ENCODE measurements around the gene SYT9. TPM values are rescaled to one million over a fixed set of nuclear protein-coding genes. Genes with fewer than 3 reads are reported as not detected.

The SYT9 gene
- total and polyA plus RNA-seq, 2 of the 8 experiments (the other 6 are each of a cell fraction or from before 2014, with no cell fraction given): 1.5 to 2.9 TPM

GRCh38 chr11:7222619-7223018 lies 29.1 kb upstream of the SYT9 start:
- H3K56ac ChIP-seq (replicated peaks; ENCODE audit: insufficient read length, low read depth, low read length): no peak overlapping the region
- H3K4ac ChIP-seq (replicated peaks; ENCODE audit: insufficient read length, low read depth, low read length): no peak overlapping the region
- no peaks in the 10 kb centered on the region for H3K79me2 ChIP-seq (ENCODE audit: control insufficient read depth in 1 of 2, insufficient read depth in 2 of 2, low read length in 2 of 2)
- H2BK20ac ChIP-seq (ENCODE audit: low read length): no peak overlapping the region
- H3K23me2 ChIP-seq (ENCODE audit: low read depth, low read length): no peaks in the 10 kb centered on the region
- H2BK5ac ChIP-seq (ENCODE audit: low read depth, low read length): no peak overlapping the region
- H3K4me1 ChIP-seq (replicated peaks in 1 of 4; ENCODE audit: control insufficient read depth in 3 of 4, insufficient read depth in 4 of 4, low read length in 3 of 4): no peaks in the 10 kb centered on the region
- DNase-seq (ENCODE audit: low read depth in 1 of 2, low spot score in 2 of 2) (no peak), FAIRE-seq (no peak)
- no peak overlapping the region for H3K18ac ChIP-seq (ENCODE audit: extremely low read depth, low read length)
- no peak for TF ChIP-seq SP4 (IDR thresholded peaks at IDR 0.05; ENCODE audit: low read length)
- TF ChIP-seq, protein P1, sequence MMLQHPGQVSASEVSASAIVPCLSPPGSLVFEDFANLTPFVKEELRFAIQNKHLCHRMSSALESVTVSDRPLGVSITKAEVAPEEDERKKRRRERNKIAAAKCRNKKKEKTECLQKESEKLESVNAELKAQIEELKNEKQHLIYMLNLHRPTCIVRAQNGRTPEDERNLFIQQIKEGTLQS (IDR thresholded peaks at IDR 0.05; ENCODE audit: insufficient read depth, low read depth, low read length): no peak
- no peak for TF ChIP-seq CTBP2 (IDR thresholded peaks at IDR 0.05; ENCODE audit: borderline replicate concordance, insufficient read depth, insufficient read length, low read length)
- TF ChIP-seq, protein P2, sequence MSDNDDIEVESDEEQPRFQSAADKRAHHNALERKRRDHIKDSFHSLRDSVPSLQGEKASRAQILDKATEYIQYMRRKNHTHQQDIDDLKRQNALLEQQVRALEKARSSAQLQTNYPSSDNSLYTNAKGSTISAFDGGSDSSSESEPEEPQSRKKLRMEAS (IDR thresholded peaks at IDR 0.05): no peak
- no peak for TF ChIP-seq TAF1 (IDR thresholded peaks at IDR 0.05; ENCODE audit: low read depth, low read length)
- TF ChIP-seq RNF2 (IDR thresholded peaks at IDR 0.05; ENCODE audit: borderline replicate concordance, low read depth, low read length, missing control alignments, poor library complexity, severe bottlenecking): no peak
- TF ChIP-seq POLR2AphosphoS5 (IDR thresholded peaks at IDR 0.05; ENCODE audit: low read depth, low read length): no peak
- TF ChIP-seq, protein P3, sequence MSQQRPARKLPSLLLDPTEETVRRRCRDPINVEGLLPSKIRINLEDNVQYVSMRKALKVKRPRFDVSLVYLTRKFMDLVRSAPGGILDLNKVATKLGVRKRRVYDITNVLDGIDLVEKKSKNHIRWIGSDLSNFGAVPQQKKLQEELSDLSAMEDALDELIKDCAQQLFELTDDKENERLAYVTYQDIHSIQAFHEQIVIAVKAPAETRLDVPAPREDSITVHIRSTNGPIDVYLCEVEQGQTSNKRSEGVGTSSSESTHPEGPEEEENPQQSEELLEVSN (IDR thresholded peaks at IDR 0.05): no peak
- H2BK15ac ChIP-seq (ENCODE audit: low read length): no peak overlapping the region
- no peak overlapping the region for H2AFZ ChIP-seq (ENCODE audit: low read length)
- H3K36me3 ChIP-seq (ENCODE audit: control insufficient read depth in 2 of 4, insufficient read depth in 4 of 4, low read length in 3 of 4): no peaks in the 10 kb centered on the region
- H4K91ac ChIP-seq (replicated peaks; ENCODE audit: insufficient read length, low read length): no peak overlapping the region
- POLR2A ChIA-PET (ENCODE audit: partially characterized antibody): no interaction called here
- no peak overlapping the region for H2AK5ac ChIP-seq (ENCODE audit: low read depth, low read length)
- no peak overlapping the region for H3K14ac ChIP-seq (ENCODE audit: insufficient read length)
- CTCF ChIA-PET (ENCODE audit: partially characterized antibody): interaction anchor here (0.6 to 1.5 kb wide), 3 partner anchors 13 to 278 kb away, joined by 3 to 4 read pairs (median 3); no protein-coding TSS in a partner anchor
- no peaks in the 10 kb centered on the region for H3K79me1 ChIP-seq (ENCODE audit: low read depth, low read length)
- H3K4me3 ChIP-seq (ENCODE audit: extremely low read depth in 1 of 4, insufficient read depth in 2 of 4, low read depth in 3 of 4, low read length in 4 of 4): no peak overlapping the region
- H4K8ac ChIP-seq (ENCODE audit: extremely low read depth, insufficient read depth, low read length): no peak overlapping the region
- no peak overlapping the region for H3K27ac ChIP-seq (ENCODE audit: low read depth, low read length)
- no peak overlapping the region for H3K23ac ChIP-seq (ENCODE audit: insufficient read length)
- 86% methylated on average over 4 of the region's 4 CpGs; no CpG with 5 or more reads in 1 of the 2 experiments for WGBS, 2 experiments (ENCODE audit: extremely low coverage in 1 of 2, insufficient coverage in 1 of 2, insufficient read length in 1 of 2, insufficient replicate concordance in 2 of 2, low coverage in 1 of 2, low lambda C conversion rate in 2 of 2, missing lambda C conversion rate in 1 of 2)
- H3K4me2 ChIP-seq (ENCODE audit: insufficient read depth in 1 of 2, low read depth in 2 of 2, low read length in 2 of 2): no peak overlapping the region
- H3K9ac ChIP-seq (replicated peaks in 1 of 4; ENCODE audit: extremely low read depth in 1 of 4, low read depth in 3 of 4, low read length in 3 of 4): no peak overlapping the region
- H3K9me3 ChIP-seq (ENCODE audit: insufficient read depth in 2 of 2, low read depth in 1 of 2, low read length in 1 of 2): no peaks in the 10 kb centered on the region
- H2BK120ac ChIP-seq (replicated peaks; ENCODE audit: low read depth, low read length): no peak overlapping the region
- no peaks in the 10 kb centered on the region for H4K20me1 ChIP-seq (replicated peaks in 1 of 2; ENCODE audit: control insufficient read depth in 1 of 2, insufficient read depth in 2 of 2, low read length in 2 of 2)
- H2BK12ac ChIP-seq (ENCODE audit: low read depth, low read length): no peak overlapping the region
- no peaks in the 10 kb centered on the region for H3K27me3 ChIP-seq (replicated peaks in 1 of 4; ENCODE audit: control insufficient read depth in 3 of 4, extremely low read depth in 1 of 4, insufficient read depth in 3 of 4, low read length in 3 of 4)
- H4K5ac ChIP-seq (ENCODE audit: insufficient read length, low read depth, low read length): no peak overlapping the region

All from H1 (cell line).